GM19023 (cell line): ENCODE data around the gene MMEL1.

Experiments
- ATAC-seq: cut with Tn5 transposase; IDR thresholded peaks from one replicate; pipeline ENCODE4 v1.9.1; 2021; ENCODE audit warnings: mild to moderate bottlenecking, moderate library complexity; ENCODE audit not compliant: unreplicated experiment

Gene MMEL1

GRCh38 chr1:2591581-2592261 is 41.1 kb downstream of the MMEL1 start:
- no peak for ATAC-seq

GRCh38 chr1:2591233-2591580 is 41.6 kb downstream of the MMEL1 start:
- ATAC-seq = no peak

GRCh38 chr1:2590233-2591141 is 42.3 kb downstream of the MMEL1 start:
- ATAC-seq = no peak

GRCh38 chr1:2589431-2590232 is 43.2 kb downstream of the MMEL1 start:
- no peak for ATAC-seq

- no peak for ATAC-seq
These were observed 44.0 kb downstream of the MMEL1 start for GRCh38 chr1:2588661-2589430.

- no peak for ATAC-seq
These were observed 44.8 kb downstream of the MMEL1 start for GRCh38 chr1:2587860-2588571.

- no peak for ATAC-seq
These were observed 45.6 kb downstream of the MMEL1 start for GRCh38 chr1:2587071-2587859.

- peak; percentile 74 for ATAC-seq
These were observed 46.4 kb downstream of the MMEL1 start, which contains the start of gene PRXL2B for GRCh38 chr1:2586154-2587070. PRXL2B (plus strand) TSS chr1:2586777; CDS start chr1:2586886, 109 bp downstream.

- no peak for ATAC-seq
These were observed 47.3 kb downstream of the MMEL1 start for GRCh38 chr1:2585318-2586092.

GRCh38 chr1:2584686-2585317 is 48.0 kb downstream of the MMEL1 start:
- no peak for ATAC-seq

GRCh38 chr1:2583871-2584351 is 48.9 kb downstream of the MMEL1 start:
- no peak for ATAC-seq

GRCh38 chr1:2583331-2583791 is 49.5 kb downstream of the MMEL1 start:
- ATAC-seq = no peak

GRCh38 chr1:2582391-2582790 is 50.4 kb downstream of the MMEL1 start:
- no peak for ATAC-seq

- ATAC-seq = no peak
These were observed 52.1 kb downstream of the MMEL1 start for GRCh38 chr1:2580691-2581090.

- ATAC-seq = no peak
These were observed 54.1 kb downstream of the MMEL1 start for GRCh38 chr1:2578758-2579118.

GRCh38 chr1:2577565-2578075 is 55.2 kb downstream of the MMEL1 start:
- ATAC-seq = peak; percentile 37
